Heart right ventricle (tissue), 16 donors: ENCODE data around the gene GPX5. TPM values are rescaled to one million over a fixed set of nuclear protein-coding genes. Genes with fewer than 3 reads are reported as not detected.

Experiments
- ATAC-seq, 8 donors: fragments of 200-7000 bp; cut with Tn5 transposase; one replicate each; pipeline ENCODE4 v1.9.1; 2020; ENCODE audit warnings: mild to moderate bottlenecking in 8 of 8, moderate library complexity in 8 of 8, moderate number of reproducible peaks in 1 of 8
- DNase-seq, 2 donors: peaks; one replicate each; pipeline ENCODE4 v3.0.0-alpha.2; 2020
- H3K27ac ChIP-seq, 10 donors: fragments of 200-600 bp; sonication (generic) in 2 of 10; one replicate each; pipeline versions ENCODE4 v1.5.0 to v1.8.0; 2020 to 2022; ENCODE audit warnings: mild to moderate bottlenecking in 3 of 10
- H3K27me3 ChIP-seq, 7 donors: fragments of 200-600 bp; one replicate each; pipeline ENCODE4 v1.8.0; 2021 to 2022; ENCODE audit warnings: mild to moderate bottlenecking in 2 of 7
- H3K36me3 ChIP-seq, 9 donors: fragments of 200-600 bp; sonication (generic) in 1 of 9; one replicate each; pipeline versions ENCODE4 v1.5.0 to v1.8.0; 2020 to 2022; ENCODE audit warnings: mild to moderate bottlenecking in 2 of 9
- H3K4me1 ChIP-seq, 9 donors: fragments of 200-600 bp; sonication (generic) in 1 of 9; one replicate each; pipeline versions ENCODE4 v1.5.0 to v1.8.0; 2020 to 2022; ENCODE audit warnings: mild to moderate bottlenecking in 4 of 9
- H3K4me3 ChIP-seq, 10 donors: fragments of 200-600 bp; sonication (generic) in 2 of 10; one replicate each; pipeline versions ENCODE4 v1.5.0 to v1.8.0; 2020 to 2022; ENCODE audit warnings: mild to moderate bottlenecking in 7 of 10, moderate library complexity in 2 of 10
- H3K9me3 ChIP-seq, 11 donors: fragments of 200-600 bp in 10 of 11; sonication (generic) in 2 of 11; one replicate each; pipeline versions ENCODE4 v1.5.0 to v1.8.0; 2013 to 2022; ENCODE audit warnings: mild to moderate bottlenecking in 2 of 11, control low read depth in 1 of 11, moderate library complexity in 1 of 11
- CTCF ChIP-seq, 9 donors: fragments of 200-600 bp; sonication (generic) in 2 of 9; IDR thresholded peaks; one replicate each; pipeline versions ENCODE4 v1.5.0 to v1.8.0; 2021 to 2022; ENCODE audit warnings: antibody characterized with exemption in 9 of 9, mild to moderate bottlenecking in 5 of 9, moderate library complexity in 1 of 9
- WGBS, 2 donors: extraction: QIAGEN DNeasy Blood & Tissue Kit; methylation state at CpG; one replicate each; pipeline ENCODE4 v1.1.7; 2013; ENCODE audit warnings: inconsistent platforms in 1 of 2; 5-methylcytosine and 5-hydroxymethylcytosine counted together
- intact Hi-C, 10 donors: fragments of 100-400 bp; cut with DNase I; formaldehyde crosslinking; loops; one replicate each; pipeline versions ENCODE4 v1.11.1 to v1.14.2; 2022
- polyA plus RNA-seq, 2 donors: library from polyadenylated mRNA; stranded (reverse); fragments of 200-250 nt; gene quantifications; one replicate each; pipeline ENCODE4 v1.2.3, GENCODE V29; 2013
- total RNA-seq, 10 donors: library from RNA; stranded (reverse); fragmentation: NEBNext Ultra II Directional in 3 of 10; extraction: Animal tissue kit (Norgen Biotek cat#: 25700) in 3 of 10; gene quantifications; one replicate each; pipeline versions ENCODE4 v1.2.1 to v1.2.4, GENCODE V29; 2021 to 2023
- donor health status: Arrhythmogenic right ventricular cardiomyopathy.
- donor health status: ischemic (EF 13 %, LVEDD 7.1; RV severe dilation, severe dysfunction).
- donor health status: healthy with polysubstance abuse.
- donor health status: DM: no; HTN: yes; CAD: no.
- donor health status: DM: no; HTN: no; CAD: no.
- donor health status: ischemic (EF 25% LVEDD 6.9; RV normal size, moderate dysfunction).
- donor health status: ischemic (EF 25% LVEDD 5.7; RV mildly dilated, moderate dysfunction).
- donor health status: healthy.
- donor health status: DM: yes; HTN: yes; CAD: no.
- donor health status: Ischemic cardiomyopathy.
- donor health status: ischemic (EF 35%, LVEDD 5.7; RV mildly dilated, moderate dysfunction).
- donor health status: nonischemic (EF 11% LVEDD 7.7; RV severe dilation, severe dysfunction).
- donor health status: DM: yes; HTN: yes; CAD: no.
- donor health status: PGD.
- donor health status: ischemic (EF 29% LVEDD 5.4; RV normal size, mild dysfunction).
- donor health status: nonischemic (EF 23%, LVEDD 6.1; RV moderate dilation, normal function).

The GPX5 gene
- total and polyA plus RNA-seq, 12 donors: not detected

GRCh38 chr6:28531479-28532128 is 5.9 kb downstream of the GPX5 start:
- no peak overlapping the region for H3K27ac ChIP-seq
- no peaks in the 10 kb centered on the region for H3K9me3 ChIP-seq
- H3K4me1 ChIP-seq: no peaks in the 10 kb centered on the region
- 65 to 70% methylated on average over 7 of the region's 7 CpGs for WGBS, 2 donors
- ATAC-seq (no peak), DNase-seq (no peak)
- H3K27me3 ChIP-seq: peaks cover 0 to 75% (median 50%) of the 10 kb centered on the region in 7 donors
- TF ChIP-seq CTCF (IDR thresholded peaks at IDR 0.05): no peak
- no peaks in the 10 kb centered on the region for H3K36me3 ChIP-seq
- intact Hi-C loops: no loop called here
- no peak overlapping the region for H3K4me3 ChIP-seq

GRCh38 chr6:28534306-28534705 is 8.6 kb downstream of the GPX5 start:
- intact Hi-C loops: no loop called here
- no peak for ATAC-seq

GRCh38 chr6:28534875-28535274 is 9.2 kb downstream of the GPX5 start:
- H3K27ac ChIP-seq: no peak overlapping the region
- intact Hi-C loops: no loop called here
- WGBS, 2 donors: 57% methylated on average over 2 of the region's 2 CpGs
- no peaks in the 10 kb centered on the region for H3K36me3 ChIP-seq
- TF ChIP-seq CTCF (IDR thresholded peaks at IDR 0.05): no peak
- H3K27me3 ChIP-seq: peaks cover 0 to 79% (median 62%) of the 10 kb centered on the region in 7 donors
- no peaks in the 10 kb centered on the region for H3K4me1 ChIP-seq
- H3K4me3 ChIP-seq: no peak overlapping the region
- ATAC-seq (no peak), DNase-seq (no peak)
- H3K9me3 ChIP-seq: no peaks in the 10 kb centered on the region

More at GRCh38 chr6:28534306-28534705, 8.6 kb downstream of the GPX5 start:
- WGBS, 2 donors: 61 to 65% methylated on average over 3 of the region's 3 CpGs
- H3K4me3 ChIP-seq: no peak overlapping the region
- H3K9me3 ChIP-seq: no peaks in the 10 kb centered on the region
- no peak overlapping the region for H3K27ac ChIP-seq
- H3K27me3 ChIP-seq: peaks cover 0 to 79% (median 60%) of the 10 kb centered on the region in 7 donors
- no peaks in the 10 kb centered on the region for H3K4me1 ChIP-seq
- no peaks in the 10 kb centered on the region for H3K36me3 ChIP-seq
- DNase-seq: no peak
- no peak for TF ChIP-seq CTCF (IDR thresholded peaks at IDR 0.05)

GRCh38 chr6:28537065-28537464 is 11.4 kb downstream of the GPX5 start:
- peaks cover 0 to 85% (median 67%) of the 10 kb centered on the region in 7 donors for H3K27me3 ChIP-seq
- no peaks in the 10 kb centered on the region for H3K36me3 ChIP-seq
- H3K27ac ChIP-seq: no peak overlapping the region
- TF ChIP-seq CTCF (IDR thresholded peaks at IDR 0.05): no peak
- ATAC-seq (no peak), DNase-seq (no peak)
- no peak overlapping the region for H3K4me3 ChIP-seq
- no peaks in the 10 kb centered on the region for H3K4me1 ChIP-seq
- no peaks in the 10 kb centered on the region for H3K9me3 ChIP-seq
- 5 to 6% methylated on average over 18 of the region's 18 CpGs for WGBS, 2 donors
- intact Hi-C loops: no loop called here
